ENCODE results near the gene CEACAM19. TPM values are rescaled to one million over a fixed set of nuclear protein-coding genes. Genes with fewer than 3 reads are reported as not detected.

CEACAM19 gene
- total and polyA plus RNA-seq, 2 of the 4 experiments (the other 2 are of a cell fraction), result 0.72 to 9.3 TPM

DNA sequence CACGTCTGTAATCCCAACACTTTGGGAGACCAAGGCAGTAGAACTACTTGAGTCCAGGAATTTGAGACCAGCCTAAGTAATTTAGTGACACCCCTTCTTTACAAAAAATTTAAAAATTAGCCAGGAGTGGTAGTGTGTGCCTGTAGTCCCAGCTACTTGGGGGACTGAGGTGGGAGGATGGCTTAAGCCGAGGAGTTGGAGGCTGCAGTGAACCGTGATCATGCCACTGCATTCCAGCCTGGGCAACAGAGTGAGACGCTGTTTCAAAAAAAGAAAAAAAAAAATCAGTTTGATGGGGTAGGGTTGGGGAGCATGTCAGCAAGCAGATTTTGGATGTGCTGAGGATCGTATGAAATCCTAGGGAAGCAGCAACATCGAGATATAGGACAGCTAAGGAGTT, 4.2 kb downstream of the CEACAM19 start:
- Histone ChIP-seq H3K79me1 (ENCODE audit: low read depth in 1 of 2, low read length in 2 of 2) (no peaks in the 10 kb centered on the region), H2AK9ac (replicated peaks; ENCODE audit: low read depth, low read length, poor library complexity) (peak overlapping the region; percentile 11), H2BK120ac (ENCODE audit: low read depth, low read length) (no peak overlapping the region), H3K14ac (replicated peaks; ENCODE audit: low read depth, low read length) (no peak overlapping the region), H3K18ac (ENCODE audit: low read depth, low read length) (no peak overlapping the region), H4K8ac (ENCODE audit: low read depth in 2 of 2, low read length in 2 of 2) (no peak overlapping the region), H3K9me3 (ENCODE audit: control insufficient read depth, insufficient read depth, low read length) (0 out of 2 replicates have a peak, but pooled peaks cover 2% of the 10 kb centered on the region), H3K27ac (ENCODE audit: insufficient read depth, low read length) (no peak overlapping the region), H4K5ac (ENCODE audit: low read depth, low read length) (no peak overlapping the region), H4K91ac (ENCODE audit: insufficient read depth, low read depth, low read length) (no peak overlapping the region), H3K23ac (ENCODE audit: low read depth, low read length) (no peak overlapping the region), H3K4me1 (ENCODE audit: control insufficient read depth, insufficient read depth, low read length) (peaks cover 3% of the 10 kb centered on the region), H2AFZ (replicated peaks; ENCODE audit: low read length, poor library complexity) (no peak overlapping the region), H3K4me3 (ENCODE audit: insufficient read depth, low read depth, low read length) (no peak overlapping the region), H4K20me1 (ENCODE audit: insufficient read depth, low read length) (no peaks in the 10 kb centered on the region), H3K4ac (ENCODE audit: low read depth, low read length) (no peak overlapping the region), H3K36me3 (ENCODE audit: control insufficient read depth, insufficient read depth, low read length) (peaks cover 13% of the 10 kb centered on the region; the same call in 1 of the 2 replicates), H3K27me3 (ENCODE audit: control insufficient read depth, insufficient read depth, low read length) (no peaks in the 10 kb centered on the region), H2BK15ac (ENCODE audit: low read depth, low read length) (no peak overlapping the region), H2AK5ac (ENCODE audit: low read depth, low read length) (no peak overlapping the region), H3K4me2 (ENCODE audit: low read depth, low read length) (no peak overlapping the region), H3K9me1 (ENCODE audit: insufficient read depth, low read length) (0 out of 2 replicates have a peak, but pooled peaks cover 4% of the 10 kb centered on the region), H2BK20ac (ENCODE audit: low read depth, low read length) (no peak overlapping the region), H2BK5ac (ENCODE audit: low read depth, low read length, poor library complexity, severe bottlenecking) (no peak overlapping the region), H3K56ac (ENCODE audit: extremely low read depth, insufficient read depth, low read length) (no peak overlapping the region), H3K9ac (ENCODE audit: low read depth, low read length) (no peak overlapping the region)
- dilution Hi-C loops (cut with HindIII; ENCODE audit: low sequenced_read_pairs, unreplicated experiment) (no loop called here), intact Hi-C loops (cut with micrococcal nuclease) (no loop called here), in situ Hi-C loops (cut with MboI; ENCODE audit: low sequenced_read_pairs) (no loop called here)
- no peak for DNase-seq
- CTCF ChIA-PET, result no interaction called here
- TF ChIP-seq POLR2A (IDR thresholded peaks at IDR 0.05; ENCODE audit: low read depth, low read length), result no peak
- TF ChIP-seq RAD21 (IDR thresholded peaks at IDR 0.05; ENCODE audit: low read length), result no peak
- TF ChIP-seq USF2 (IDR thresholded peaks at IDR 0.05; ENCODE audit: low read depth, low read length), result no peak
- no peak for TF ChIP-seq FOS (IDR thresholded peaks at IDR 0.05; ENCODE audit: low read depth, low read length)
- TF ChIP-seq BHLHE40 (IDR thresholded peaks at IDR 0.05; ENCODE audit: low read depth, low read length), result no peak
- TF ChIP-seq MAFK (IDR thresholded peaks at IDR 0.05; ENCODE audit: low read depth, low read length), result no peak
- no peak for ATAC-seq (ENCODE audit: low read depth)
- POLR2A ChIA-PET (ENCODE audit: unreplicated experiment), result no interaction called here
- BruUV-seq (replicated peaks), result no TSS peak
- WGBS, 2 experiments (ENCODE audit: extremely low coverage in 2 of 2, insufficient read length in 1 of 2), result 88% methylated on average over 3 of the region's 6 CpGs; no CpG with 5 or more reads in 1 of the 2 experiments

Measured in IMR-90 (cell line).